ENCODE data around the gene LRRC4.

GRCh38 chr7:128045766-128046165, 14.5 kb upstream of the LRRC4 start:
- no peak for TF ChIP-seq CTCF (IDR thresholded peaks at IDR 0.05)
- no peak for TF ChIP-seq POLR2A (IDR thresholded peaks at IDR 0.05)
- TF ChIP-seq EP300 (IDR thresholded peaks at IDR 0.05) = no peak
- no peak for TF ChIP-seq POLR2AphosphoS5 (IDR thresholded peaks at IDR 0.05)

Measured in stomach (tissue), 4 donors.